ENCODE data around the gene RRAGB.
"Not testable (repeated sequence)": the region's sequence is repeated elsewhere in the genome, so short reads cannot be mapped to it uniquely, and the experiment has no call there.

The RRAGB gene

GRCh38 chrX:55774419-55774818 is 56.9 kb downstream of the RRAGB start:
- not testable (repeated sequence) for DNase-seq

- no peak for DNase-seq
Observed at GRCh38 chrX:55777596-55777995, 60.0 kb downstream of the RRAGB start.

- DNase-seq: no peak
Observed at GRCh38 chrX:55778322-55778721, 60.8 kb downstream of the RRAGB start.

GRCh38 chrX:55783723-55784122 is 66.2 kb downstream of the RRAGB start:
- no peak for DNase-seq

- DNase-seq: no peak
Observed at GRCh38 chrX:55787063-55787462, 69.5 kb downstream of the RRAGB start.

GRCh38 chrX:55787727-55788126 is 70.2 kb downstream of the RRAGB start:
- no peak for DNase-seq

- DNase-seq: no peak
Observed at GRCh38 chrX:55794405-55794804, 76.9 kb downstream of the RRAGB start.

GRCh38 chrX:55796496-55796895 is 78.9 kb downstream of the RRAGB start:
- no peak for DNase-seq

- DNase-seq: no peak
Observed at GRCh38 chrX:55801811-55802210, 84.3 kb downstream of the RRAGB start.

Data from CD4-positive, alpha-beta T cell treated with Interleukin-21 for 1 hour (primary cell).